ENCODE results near the gene LIN7A.

LIN7A gene

DNA sequence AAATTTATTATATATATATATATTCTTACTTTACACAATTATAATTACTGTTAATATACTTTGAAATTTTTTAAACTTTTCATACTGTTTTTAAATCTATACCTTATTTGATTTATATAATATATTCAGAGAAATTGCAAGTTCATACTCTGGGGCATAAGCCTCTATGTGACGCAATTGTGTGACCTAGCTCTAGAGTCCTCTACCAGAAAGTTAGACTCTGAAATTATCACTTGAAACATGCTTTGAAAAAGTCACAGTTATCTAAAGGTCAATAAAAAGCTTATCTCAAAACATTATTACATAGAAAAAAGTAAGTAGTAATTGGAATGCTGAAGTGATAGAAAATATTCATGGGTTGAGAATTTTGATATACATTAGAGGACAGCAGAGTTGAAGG lies 93.8 kb downstream of the LIN7A start:
- Histone ChIP-seq H3K9me3 (ENCODE audit: control insufficient read depth in 1 of 2, low read length in 2 of 2) (no peaks in the 10 kb centered on the region), H3K27ac (ENCODE audit: low read depth, low read length) (no peak overlapping the region), H3K9ac (ENCODE audit: low read depth in 1 of 2, low read length in 2 of 2) (no peak overlapping the region), H3K4me1 (ENCODE audit: control insufficient read depth in 1 of 2, insufficient read depth in 2 of 2, low read length in 2 of 2) (no peaks in the 10 kb centered on the region), H3K36me3 (ENCODE audit: control insufficient read depth in 1 of 2, insufficient read depth in 2 of 2, low read length in 2 of 2) (no peaks in the 10 kb centered on the region), H3K27me3 (ENCODE audit: control insufficient read depth in 1 of 2, insufficient read depth in 2 of 2, low read length in 2 of 2) (no peaks in the 10 kb centered on the region), H3K4me3 (ENCODE audit: low read depth in 1 of 2, low read length in 2 of 2) (no peak overlapping the region)

DNA sequence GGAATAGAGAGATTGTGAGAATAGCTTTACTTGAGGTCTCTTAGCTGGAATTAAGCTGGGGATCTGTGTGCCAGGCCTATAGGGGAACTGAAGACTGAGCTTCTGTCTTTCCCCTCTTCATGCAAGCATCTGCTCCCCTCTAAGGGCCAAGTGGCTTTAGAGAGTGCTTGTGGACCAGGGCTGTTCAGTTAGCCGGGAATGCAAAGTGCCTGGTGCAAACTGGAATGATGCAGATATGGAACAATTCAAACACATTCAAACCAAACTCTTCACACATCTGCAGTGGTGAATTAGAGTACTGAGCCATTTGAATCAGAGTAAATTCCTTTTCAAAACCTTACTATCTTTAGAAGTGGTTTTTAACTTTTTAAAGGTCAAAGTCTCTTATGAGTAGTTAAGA lies 99.0 kb downstream of the LIN7A start:
- H3K36me3 ChIP-seq (ENCODE audit: control insufficient read depth in 1 of 2, insufficient read depth in 2 of 2, low read length in 2 of 2) = no peaks in the 10 kb centered on the region
- no peak overlapping the region for H3K9ac ChIP-seq (ENCODE audit: low read depth in 1 of 2, low read length in 2 of 2)
- no peaks in the 10 kb centered on the region for H3K4me1 ChIP-seq (ENCODE audit: control insufficient read depth in 1 of 2, insufficient read depth in 2 of 2, low read length in 2 of 2)
- no peak overlapping the region for H3K27ac ChIP-seq (ENCODE audit: low read depth, low read length)
- H3K27me3 ChIP-seq (ENCODE audit: control insufficient read depth in 1 of 2, insufficient read depth in 2 of 2, low read length in 2 of 2) = no peaks in the 10 kb centered on the region
- H3K4me3 ChIP-seq (ENCODE audit: low read depth in 1 of 2, low read length in 2 of 2) = no peak overlapping the region
- H3K9me3 ChIP-seq (ENCODE audit: control insufficient read depth in 1 of 2, low read length in 2 of 2) = no peaks in the 10 kb centered on the region

DNA sequence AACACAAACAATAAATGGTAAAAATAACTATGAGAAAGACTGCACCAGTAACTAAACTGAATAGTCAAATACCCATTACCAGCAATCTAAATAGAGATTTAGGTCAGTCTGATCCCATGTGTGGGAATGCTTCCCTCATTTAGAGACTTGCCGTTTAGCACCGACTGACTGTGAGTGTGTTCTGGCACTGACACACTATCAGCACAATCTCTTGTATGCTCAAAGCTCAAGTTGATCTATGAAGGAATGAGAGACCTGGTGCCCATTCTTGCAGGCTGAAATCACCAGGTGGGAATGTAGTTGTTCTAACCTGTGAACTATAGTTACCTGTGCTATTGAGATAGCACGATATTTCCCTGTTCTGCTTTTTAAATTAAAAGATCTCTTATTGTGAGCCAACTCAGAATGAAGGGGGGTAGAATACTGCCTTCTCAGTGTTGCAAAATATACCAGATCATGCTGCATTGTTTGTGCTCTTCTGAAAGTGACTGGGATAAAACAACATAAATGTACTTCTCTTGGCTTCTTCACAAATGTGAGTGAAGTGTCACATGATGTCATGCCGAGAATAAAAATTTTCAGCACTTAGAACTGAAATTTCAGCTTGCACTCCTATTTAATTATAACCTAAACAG lies 99.6 kb downstream of the LIN7A start:
- no peaks in the 10 kb centered on the region for H3K27me3 ChIP-seq (ENCODE audit: control insufficient read depth in 1 of 2, insufficient read depth in 2 of 2, low read length in 2 of 2)
- no peak overlapping the region for H3K27ac ChIP-seq (ENCODE audit: low read depth, low read length)
- H3K9ac ChIP-seq (ENCODE audit: low read depth in 1 of 2, low read length in 2 of 2) = no peak overlapping the region
- no peaks in the 10 kb centered on the region for H3K4me1 ChIP-seq (ENCODE audit: control insufficient read depth in 1 of 2, insufficient read depth in 2 of 2, low read length in 2 of 2)
- H3K36me3 ChIP-seq (ENCODE audit: control insufficient read depth in 1 of 2, insufficient read depth in 2 of 2, low read length in 2 of 2) = no peaks in the 10 kb centered on the region
- no peak overlapping the region for H3K4me3 ChIP-seq (ENCODE audit: low read depth in 1 of 2, low read length in 2 of 2)
- H3K9me3 ChIP-seq (ENCODE audit: control insufficient read depth in 1 of 2, low read length in 2 of 2) = no peaks in the 10 kb centered on the region

- Histone ChIP-seq H3K36me3 (ENCODE audit: control insufficient read depth in 1 of 2, insufficient read depth in 2 of 2, low read length in 2 of 2) (no peaks in the 10 kb centered on the region), H3K27me3 (ENCODE audit: control insufficient read depth in 1 of 2, insufficient read depth in 2 of 2, low read length in 2 of 2) (no peaks in the 10 kb centered on the region), H3K4me1 (ENCODE audit: control insufficient read depth in 1 of 2, insufficient read depth in 2 of 2, low read length in 2 of 2) (no peaks in the 10 kb centered on the region), H3K27ac (ENCODE audit: low read depth, low read length) (no peak overlapping the region), H3K9ac (ENCODE audit: low read depth in 1 of 2, low read length in 2 of 2) (no peak overlapping the region), H3K9me3 (ENCODE audit: control insufficient read depth in 1 of 2, low read length in 2 of 2) (no peaks in the 10 kb centered on the region), H3K4me3 (ENCODE audit: low read depth in 1 of 2, low read length in 2 of 2) (no peak overlapping the region)
Observed at GRCh38 chr12:80837342-80837978, 100.3 kb downstream of the LIN7A start.

DNA sequence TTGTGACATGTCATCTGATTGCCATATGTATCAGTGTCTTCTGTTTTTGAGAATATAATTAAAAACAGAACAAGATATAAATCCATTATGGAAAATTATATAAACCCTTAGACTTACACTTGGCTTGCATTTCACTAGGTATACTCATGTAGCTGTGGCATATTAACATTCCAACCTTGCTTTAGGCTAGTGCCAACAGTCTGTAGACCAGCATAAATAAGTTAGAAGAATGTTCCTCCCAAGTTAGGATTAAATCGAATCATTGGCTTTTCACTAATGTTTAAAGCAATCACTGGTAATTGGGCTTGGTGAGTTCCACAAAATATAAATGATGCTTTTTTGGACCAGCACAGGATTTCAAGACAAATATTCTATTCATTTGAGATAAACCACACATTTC lies 103.0 kb downstream of the LIN7A start:
- Histone ChIP-seq H3K4me3 (ENCODE audit: low read depth in 1 of 2, low read length in 2 of 2) (no peak overlapping the region), H3K27ac (ENCODE audit: low read depth, low read length) (no peak overlapping the region)

GRCh38 chr12:80830533-80831088 lies 107.1 kb downstream of the LIN7A start:
- H3K4me1 ChIP-seq (ENCODE audit: control insufficient read depth in 1 of 2, insufficient read depth in 2 of 2, low read length in 2 of 2) = no peaks in the 10 kb centered on the region
- H3K4me3 ChIP-seq (ENCODE audit: low read depth in 1 of 2, low read length in 2 of 2) = no peak overlapping the region
- no peaks in the 10 kb centered on the region for H3K36me3 ChIP-seq (ENCODE audit: control insufficient read depth in 1 of 2, insufficient read depth in 2 of 2, low read length in 2 of 2)
- H3K9me3 ChIP-seq (ENCODE audit: control insufficient read depth in 1 of 2, low read length in 2 of 2) = no peaks in the 10 kb centered on the region
- H3K9ac ChIP-seq (ENCODE audit: low read depth in 1 of 2, low read length in 2 of 2) = no peak overlapping the region
- H3K27ac ChIP-seq (ENCODE audit: low read depth, low read length) = no peak overlapping the region
- no peaks in the 10 kb centered on the region for H3K27me3 ChIP-seq (ENCODE audit: control insufficient read depth in 1 of 2, insufficient read depth in 2 of 2, low read length in 2 of 2)

More for the DNA sequence above, 103.0 kb downstream of the LIN7A start:
- Histone ChIP-seq H3K4me1 (ENCODE audit: control insufficient read depth in 1 of 2, insufficient read depth in 2 of 2, low read length in 2 of 2) (no peaks in the 10 kb centered on the region), H3K27me3 (ENCODE audit: control insufficient read depth in 1 of 2, insufficient read depth in 2 of 2, low read length in 2 of 2) (no peaks in the 10 kb centered on the region), H3K9me3 (ENCODE audit: control insufficient read depth in 1 of 2, low read length in 2 of 2) (no peaks in the 10 kb centered on the region), H3K36me3 (ENCODE audit: control insufficient read depth in 1 of 2, insufficient read depth in 2 of 2, low read length in 2 of 2) (no peaks in the 10 kb centered on the region), H3K9ac (ENCODE audit: low read depth in 1 of 2, low read length in 2 of 2) (no peak overlapping the region)

DNA sequence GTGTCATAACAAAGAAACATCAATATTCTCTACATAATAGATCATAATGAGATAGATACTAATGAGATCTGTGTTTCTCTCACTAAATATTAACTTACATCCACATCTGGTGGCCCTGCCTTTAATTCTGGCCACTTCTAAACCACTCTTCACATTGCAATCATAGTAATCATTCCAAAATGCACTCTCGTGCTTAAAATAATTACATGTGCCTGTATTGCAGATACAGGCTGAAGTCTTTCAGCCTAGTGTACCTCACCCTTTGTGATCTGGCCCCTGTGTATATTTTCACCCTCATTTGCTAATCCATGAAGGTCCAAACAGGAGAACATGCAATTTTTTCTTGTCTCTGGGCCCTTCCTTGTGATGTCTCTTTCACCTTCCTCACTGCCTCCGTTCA lies 108.0 kb downstream of the LIN7A start:
- Histone ChIP-seq H3K4me1 (ENCODE audit: control insufficient read depth in 1 of 2, insufficient read depth in 2 of 2, low read length in 2 of 2) (no peaks in the 10 kb centered on the region), H3K27me3 (ENCODE audit: control insufficient read depth in 1 of 2, insufficient read depth in 2 of 2, low read length in 2 of 2) (no peaks in the 10 kb centered on the region), H3K9me3 (ENCODE audit: control insufficient read depth in 1 of 2, low read length in 2 of 2) (no peaks in the 10 kb centered on the region), H3K27ac (ENCODE audit: low read depth, low read length) (no peak overlapping the region), H3K4me3 (ENCODE audit: low read depth in 1 of 2, low read length in 2 of 2) (no peak overlapping the region), H3K9ac (ENCODE audit: low read depth in 1 of 2, low read length in 2 of 2) (no peak overlapping the region), H3K36me3 (ENCODE audit: control insufficient read depth in 1 of 2, insufficient read depth in 2 of 2, low read length in 2 of 2) (no peaks in the 10 kb centered on the region)

DNA sequence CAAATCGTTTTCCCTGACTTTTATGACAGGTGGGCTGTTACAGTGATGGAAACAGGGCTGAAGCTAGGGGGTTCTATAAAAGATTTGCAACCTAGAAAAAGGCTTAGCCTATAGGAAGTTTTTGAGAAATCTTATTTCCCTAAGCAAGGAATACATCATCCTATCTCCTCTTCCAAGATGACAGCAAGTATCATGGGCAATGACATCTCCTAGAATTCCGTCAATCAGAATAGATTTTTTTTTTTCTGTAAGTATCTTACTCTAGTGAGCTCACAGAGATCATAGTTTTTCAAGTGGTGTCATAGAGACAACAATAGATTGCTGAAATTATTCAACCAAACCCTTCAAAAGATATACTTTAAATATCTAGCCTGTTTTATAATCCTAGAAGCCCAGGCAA lies 112.2 kb downstream of the LIN7A start:
- Histone ChIP-seq H3K4me1 (ENCODE audit: control insufficient read depth in 1 of 2, insufficient read depth in 2 of 2, low read length in 2 of 2) (no peaks in the 10 kb centered on the region), H3K36me3 (ENCODE audit: control insufficient read depth in 1 of 2, insufficient read depth in 2 of 2, low read length in 2 of 2) (no peaks in the 10 kb centered on the region), H3K27ac (ENCODE audit: low read depth, low read length) (no peak overlapping the region), H3K27me3 (ENCODE audit: control insufficient read depth in 1 of 2, insufficient read depth in 2 of 2, low read length in 2 of 2) (no peaks in the 10 kb centered on the region), H3K9me3 (ENCODE audit: control insufficient read depth in 1 of 2, low read length in 2 of 2) (no peaks in the 10 kb centered on the region), H3K4me3 (ENCODE audit: low read depth in 1 of 2, low read length in 2 of 2) (no peak overlapping the region), H3K9ac (ENCODE audit: low read depth in 1 of 2, low read length in 2 of 2) (no peak overlapping the region)

DNA sequence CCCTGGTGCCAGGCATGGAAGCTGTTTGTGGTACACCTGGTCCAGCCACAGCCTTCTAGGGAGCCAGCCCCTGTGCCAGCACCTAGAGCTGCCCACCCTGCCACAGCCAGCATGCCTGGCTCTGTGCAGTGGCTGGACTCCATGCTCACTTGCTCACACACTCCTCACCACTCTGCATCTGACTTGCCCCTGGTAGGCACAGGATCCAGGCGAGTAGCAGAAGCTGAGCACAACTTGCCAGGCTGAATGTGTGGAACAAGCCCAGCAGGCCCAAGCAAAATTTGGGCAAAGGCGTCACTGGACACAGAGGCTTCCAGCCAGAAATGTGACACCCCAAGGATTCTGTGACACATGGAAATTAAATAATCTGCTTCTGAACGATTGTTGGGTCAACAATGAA lies 114.3 kb downstream of the LIN7A start:
- Histone ChIP-seq H3K36me3 (ENCODE audit: control insufficient read depth in 1 of 2, insufficient read depth in 2 of 2, low read length in 2 of 2) (no peaks in the 10 kb centered on the region), H3K9ac (ENCODE audit: low read depth in 1 of 2, low read length in 2 of 2) (no peak overlapping the region), H3K4me1 (ENCODE audit: control insufficient read depth in 1 of 2, insufficient read depth in 2 of 2, low read length in 2 of 2) (no peaks in the 10 kb centered on the region), H3K27ac (ENCODE audit: low read depth, low read length) (no peak overlapping the region), H3K27me3 (ENCODE audit: control insufficient read depth in 1 of 2, insufficient read depth in 2 of 2, low read length in 2 of 2) (no peaks in the 10 kb centered on the region), H3K9me3 (ENCODE audit: control insufficient read depth in 1 of 2, low read length in 2 of 2) (no peaks in the 10 kb centered on the region), H3K4me3 (ENCODE audit: low read depth in 1 of 2, low read length in 2 of 2) (no peak overlapping the region)

- Histone ChIP-seq H3K36me3 (ENCODE audit: control insufficient read depth in 1 of 2, insufficient read depth in 2 of 2, low read length in 2 of 2) (no peaks in the 10 kb centered on the region), H3K27me3 (ENCODE audit: control insufficient read depth in 1 of 2, insufficient read depth in 2 of 2, low read length in 2 of 2) (no peaks in the 10 kb centered on the region), H3K9ac (ENCODE audit: low read depth in 1 of 2, low read length in 2 of 2) (no peak overlapping the region), H3K27ac (ENCODE audit: low read depth, low read length) (no peak overlapping the region), H3K9me3 (ENCODE audit: control insufficient read depth in 1 of 2, low read length in 2 of 2) (no peaks in the 10 kb centered on the region), H3K4me3 (ENCODE audit: low read depth in 1 of 2, low read length in 2 of 2) (no peak overlapping the region), H3K4me1 (ENCODE audit: control insufficient read depth in 1 of 2, insufficient read depth in 2 of 2, low read length in 2 of 2) (no peaks in the 10 kb centered on the region)
Observed at GRCh38 chr12:80821513-80822000, 116.2 kb downstream of the LIN7A start.

Measured in duodenal mucosa (tissue), 2 donors.